Right ventricle myocardium inferior (tissue), 1 donor: Measurements from ENCODE around the gene SPRN. TPM values are rescaled to one million over a fixed set of nuclear protein-coding genes. Genes with fewer than 3 reads are reported as not detected.
"Not testable (repeated sequence)": the region's sequence is repeated elsewhere in the genome, so short reads cannot be mapped to it uniquely, and the experiment has no call there.

ENCODE experiments used
- ATAC-seq: fragments of 200-7000 bp; cut with Tn5 transposase; one replicate; pipeline ENCODE4 v1.9.1; 2020; ENCODE audit warnings: mild to moderate bottlenecking, moderate library complexity
- DNase-seq: peaks from one replicate; pipeline ENCODE4 v3.0.0; 2021; ENCODE audit errors: missing footprints
- intact Hi-C: fragments of 100-400 bp; cut with DNase I; formaldehyde crosslinking; loops from one replicate; pipeline ENCODE4 v1.11.0; 2022
- total RNA-seq: library from RNA; stranded (reverse); fragmentation: NEBNext Ultra II Directional; extraction: Animal tissue kit (Norgen Biotek cat#: 25700); gene quantifications from one replicate; pipeline ENCODE4 v1.2.1, GENCODE V29; 2021
- donor health status: DM: no; HTN: yes; CAD: no; lungs with severe emphysema.

SPRN gene
- total RNA-seq, 1 donor from 2014 or later, result not detected

DNA sequence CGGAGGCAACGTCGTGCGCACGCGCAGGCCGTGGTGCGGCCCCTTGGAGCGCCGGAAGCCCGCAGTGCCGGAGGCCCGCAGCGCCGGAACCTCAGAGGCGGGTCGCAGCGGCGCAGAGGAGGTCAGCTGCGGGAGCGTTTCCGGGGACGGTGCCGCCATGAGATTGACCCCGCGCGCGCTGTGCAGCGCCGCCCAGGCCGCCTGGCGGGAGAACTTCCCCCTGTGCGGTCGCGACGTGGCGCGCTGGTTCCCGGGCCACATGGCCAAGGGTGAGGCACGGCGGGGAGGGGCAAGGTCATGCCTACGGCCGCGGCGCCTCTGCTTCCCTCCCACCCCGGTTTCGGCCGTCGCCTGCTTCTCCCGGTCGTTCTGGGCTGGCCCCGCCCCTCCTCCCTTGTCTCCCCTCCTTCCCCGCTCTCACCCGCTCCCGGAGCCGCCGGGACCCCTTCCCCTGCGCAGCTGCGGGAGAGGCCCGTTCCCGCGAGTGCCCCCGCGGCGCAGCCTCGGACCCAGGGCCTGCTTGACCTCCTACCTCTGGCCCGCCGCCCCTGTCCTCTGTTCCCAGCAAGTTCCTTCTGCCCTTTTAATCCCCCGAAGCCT is 30.3 kb downstream of the SPRN start, which contains the start of gene MTG1:
Gene MTG1 (plus strand): TSS at position 94 of the 600 bp plus-strand sequence. CDS start 64 bp downstream, at position 158.
- DNase-seq (peak; percentile 96), ATAC-seq (peak; percentile 98)
- intact Hi-C loops, result no loop called here

DNA sequence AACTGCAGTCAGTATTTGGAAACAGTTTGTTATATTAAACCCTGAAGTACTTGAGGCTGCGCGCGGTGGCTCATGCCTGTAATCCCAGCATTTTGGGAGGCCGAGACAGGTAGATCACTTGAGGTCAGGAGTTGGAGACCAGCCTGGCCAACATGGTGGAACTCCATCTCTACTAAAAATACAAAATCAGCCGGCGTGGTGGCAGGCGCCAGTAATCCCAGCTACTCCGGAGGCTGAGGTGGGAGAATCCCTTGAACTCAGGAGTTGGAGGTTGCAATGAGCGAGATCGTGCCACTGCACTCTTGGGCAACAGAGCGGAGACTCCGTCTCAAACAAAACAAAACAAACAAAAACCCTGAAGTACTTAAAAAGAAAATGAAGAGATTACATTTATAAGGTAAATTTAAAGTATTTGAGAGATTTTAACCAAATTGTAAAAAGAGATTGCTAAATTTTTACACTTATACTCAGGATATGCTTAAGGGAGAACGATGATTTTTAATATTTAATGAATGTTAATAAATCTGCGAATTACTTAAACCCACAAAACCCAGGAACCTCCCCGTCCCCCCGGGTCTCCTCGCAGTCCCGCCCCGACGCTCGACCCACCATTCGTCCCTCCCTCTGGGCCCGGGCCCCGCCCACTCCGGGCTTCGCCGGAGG is 30.9 kb downstream of the SPRN start:
- intact Hi-C loops, result no loop called here
- DNase-seq (no peak), ATAC-seq (no peak)

DNA sequence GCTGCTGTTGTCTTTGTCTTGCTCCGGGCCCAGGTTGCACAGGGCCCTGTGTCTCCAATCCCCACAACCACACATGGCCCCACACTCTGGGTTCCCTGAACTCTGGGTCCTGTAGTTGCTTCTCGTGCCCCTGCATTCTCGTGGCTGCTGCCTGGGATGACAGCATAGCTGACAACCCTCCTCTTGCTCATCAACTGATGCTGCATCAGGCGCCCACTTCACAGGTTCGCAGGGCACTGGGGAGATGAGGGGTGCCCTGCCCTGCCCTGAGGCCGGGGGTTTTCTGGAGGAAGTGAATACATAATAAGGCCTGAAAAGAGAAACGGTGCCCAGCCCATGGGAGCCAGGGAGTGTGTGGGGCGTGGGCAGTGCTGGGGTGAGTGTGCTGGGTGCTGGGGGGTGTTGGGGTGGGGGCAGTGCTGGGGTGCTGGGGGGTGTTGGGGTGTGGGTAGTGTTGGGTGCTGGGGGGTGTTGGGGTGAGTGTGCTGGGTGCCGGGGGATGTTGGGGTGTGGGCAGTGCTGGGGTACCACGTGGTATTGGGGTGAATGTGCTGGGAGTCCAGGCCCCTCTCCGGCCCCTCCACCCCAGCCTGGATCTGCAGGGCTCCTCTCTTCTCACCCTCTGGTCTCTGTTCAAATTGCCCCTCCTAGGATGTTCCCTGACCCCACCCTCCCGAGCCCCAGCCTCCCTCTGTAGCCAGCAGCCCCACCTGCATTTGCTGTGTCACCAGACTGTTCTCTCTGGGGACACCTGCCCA is 32.5 kb downstream of the SPRN start:
- intact Hi-C loops, result no loop called here

DNA sequence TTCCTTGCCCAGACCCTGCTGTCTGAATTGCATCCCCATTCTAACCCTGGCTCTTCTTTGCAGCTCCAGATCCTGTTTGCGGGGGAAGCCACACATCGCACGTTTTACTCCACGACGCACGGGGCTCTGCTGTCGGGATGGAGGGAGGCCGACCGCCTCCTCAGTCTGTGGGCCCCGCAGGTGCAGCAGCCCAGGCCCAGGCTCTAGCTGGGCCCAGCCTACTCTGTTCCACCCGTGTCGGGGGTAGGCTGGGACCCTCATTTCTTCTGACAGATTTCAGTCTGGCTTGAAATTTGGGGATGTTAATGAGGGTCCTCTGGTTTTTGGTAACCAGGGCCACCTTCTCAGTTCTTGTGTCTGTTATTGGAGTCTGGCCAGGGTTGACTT is 33.2 kb downstream of the SPRN start:
- intact Hi-C loops, result no loop called here
- no peak for ATAC-seq
- DNase-seq, result no peak

More for the DNA sequence above, 32.5 kb downstream of the SPRN start:
- no peak for ATAC-seq
- no peak for DNase-seq

DNA sequence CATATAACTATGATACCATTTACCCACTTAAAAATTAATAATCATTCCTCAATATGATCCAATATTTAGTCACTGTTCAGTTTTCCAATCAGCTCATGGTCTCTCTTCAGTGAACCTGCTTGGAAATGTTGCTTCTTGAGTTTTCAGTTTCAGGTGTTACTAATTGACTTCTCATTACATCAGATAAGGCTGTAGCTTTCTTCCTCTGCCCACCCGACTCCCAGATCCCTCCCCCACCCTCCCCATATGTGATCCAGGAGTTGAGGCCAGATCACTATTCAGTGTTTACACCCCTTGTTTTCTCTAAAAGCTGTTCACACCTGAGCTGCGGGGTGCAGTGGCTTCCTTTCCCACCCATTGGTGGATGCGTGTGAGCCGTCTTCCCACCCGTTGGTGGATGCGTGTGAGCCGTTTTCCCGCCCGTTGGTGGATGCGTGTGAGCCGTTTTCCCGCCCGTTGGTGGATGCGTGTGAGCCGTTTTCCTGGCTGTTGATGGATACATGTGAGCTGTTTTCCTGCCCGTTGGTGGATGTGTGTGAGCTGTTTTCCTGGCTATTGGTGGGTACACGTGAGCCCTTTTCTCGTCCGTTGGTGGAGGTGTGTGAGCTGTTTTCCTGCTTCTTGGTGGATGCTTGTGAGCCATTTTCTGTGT is 33.7 kb downstream of the SPRN start:
- ATAC-seq (no peak), DNase-seq (no peak)
- intact Hi-C loops, result no loop called here

DNA sequence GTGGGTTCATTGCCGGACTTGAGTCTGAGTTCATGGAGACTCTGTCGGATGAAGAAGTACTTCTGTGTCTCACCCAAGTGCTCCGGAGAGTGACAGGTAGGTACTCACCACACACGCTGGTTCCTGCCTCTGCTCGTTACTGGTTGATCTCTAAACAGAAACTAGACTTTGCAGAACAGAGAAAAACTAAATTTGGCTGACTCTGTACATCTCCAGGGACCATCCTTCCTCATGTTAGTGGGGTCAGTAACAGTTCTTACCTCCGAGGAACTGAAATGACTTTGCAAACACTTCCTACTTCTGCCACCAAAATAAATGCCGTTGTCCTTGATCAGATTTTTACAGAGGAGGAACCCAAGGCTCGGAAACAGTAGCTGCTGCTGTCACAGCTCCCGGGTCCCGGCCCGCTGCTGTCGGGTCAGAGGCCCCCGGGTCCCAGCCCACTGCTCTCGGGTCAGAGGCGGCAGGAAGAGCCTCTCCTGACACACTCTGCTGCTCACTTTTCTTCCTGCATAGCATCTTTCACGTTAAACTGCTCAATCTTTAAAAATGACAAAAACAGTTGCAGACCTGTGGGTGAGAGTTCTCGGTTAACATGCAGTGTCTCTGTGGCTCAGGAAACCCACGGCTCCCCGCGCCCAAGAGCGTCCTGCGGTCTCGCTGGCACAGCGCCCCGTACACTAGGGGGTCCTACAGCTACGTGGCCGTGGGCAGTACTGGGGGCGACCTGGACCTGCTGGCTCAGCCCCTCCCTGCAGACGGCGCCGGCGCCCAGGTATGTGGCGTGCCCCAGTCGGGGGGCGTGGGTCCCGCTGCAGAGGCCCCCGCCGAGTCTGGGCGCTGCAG is 35.2 kb downstream of the SPRN start:
- DNase-seq (no peak), ATAC-seq (no peak)
- intact Hi-C loops, result no loop called here

DNA sequence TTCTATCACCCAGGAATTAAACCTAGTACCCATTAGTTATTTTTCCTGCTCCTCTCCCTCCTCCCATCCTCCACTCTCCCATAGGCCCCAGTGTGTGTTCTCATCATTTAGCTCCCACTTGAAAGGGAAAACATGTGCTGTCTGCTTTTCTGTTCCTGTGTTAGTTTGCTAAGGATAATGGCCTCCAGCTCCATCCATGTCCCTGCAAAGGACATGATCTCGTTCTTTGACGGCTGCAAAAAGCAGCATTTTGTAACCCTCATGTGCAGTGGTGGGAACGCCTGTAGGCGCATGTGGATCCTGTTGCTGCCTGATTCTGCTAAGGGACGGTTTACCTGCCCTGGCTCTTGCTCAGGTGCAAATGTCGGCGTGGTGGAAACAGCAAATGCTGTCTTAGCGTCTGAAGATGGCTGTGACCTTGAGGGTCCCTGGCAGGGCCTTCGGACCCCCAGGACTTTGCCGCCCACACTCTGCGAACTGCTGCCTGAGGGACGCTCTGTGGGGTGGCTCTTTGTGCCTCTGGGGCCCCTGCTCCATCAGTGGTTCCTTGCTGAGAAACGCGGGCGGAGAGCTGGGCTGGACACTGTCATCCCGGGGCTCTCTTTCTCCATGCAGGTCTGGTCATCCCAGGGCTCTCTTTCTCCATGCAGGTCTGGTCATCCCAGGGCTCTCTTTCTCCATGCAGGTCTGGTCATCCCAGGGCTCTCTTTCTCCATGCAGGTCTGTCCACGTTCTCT is 36.0 kb downstream of the SPRN start:
- no peak for DNase-seq
- intact Hi-C loops, result no loop called here

DNA sequence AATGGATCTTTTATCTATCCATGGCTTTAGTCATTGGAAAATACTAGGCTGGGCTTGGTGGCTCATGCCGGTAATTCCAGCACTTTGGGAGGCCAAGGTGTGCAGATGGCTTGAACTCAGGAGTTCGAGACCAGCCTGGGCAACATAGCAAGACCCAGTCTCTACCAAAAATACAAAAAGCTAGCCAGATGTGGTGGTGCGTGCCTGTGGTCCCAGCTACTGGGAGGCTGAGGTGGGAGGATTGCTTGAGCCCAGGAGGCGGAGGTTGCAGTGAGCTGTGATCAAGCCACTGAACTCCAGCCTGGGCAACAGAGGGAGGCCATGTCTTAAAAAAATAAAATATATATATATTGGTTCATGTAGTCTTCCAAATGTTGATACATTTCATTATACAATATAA is 37.5 kb downstream of the SPRN start:
- ATAC-seq, intact Hi-C loops, DNase-seq: not testable (repeated sequence)

More for the DNA sequence above, 36.0 kb downstream of the SPRN start:
- no peak for ATAC-seq

DNA sequence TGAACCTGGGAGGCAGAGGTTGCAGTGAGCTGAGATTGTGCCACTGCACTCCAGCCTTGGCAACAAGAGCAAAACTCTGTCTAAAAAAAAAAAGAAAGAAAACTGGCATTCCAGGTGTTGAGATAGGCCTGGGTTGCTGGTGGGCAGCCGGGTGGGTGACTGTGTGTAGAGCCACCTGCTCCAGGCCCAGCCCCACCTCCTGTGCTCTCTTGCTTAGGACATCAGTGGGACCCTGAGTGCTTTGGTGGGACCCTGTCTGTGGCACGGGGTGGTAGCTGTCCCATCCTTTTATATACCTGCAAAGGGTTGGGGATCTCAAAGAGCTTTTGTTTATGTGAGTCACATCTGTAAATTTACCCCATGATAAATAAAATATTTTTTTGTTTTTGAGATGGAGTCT is 39.2 kb downstream of the SPRN start:
- no peak for ATAC-seq
- intact Hi-C loops, result no loop called here
- no peak for DNase-seq

DNA sequence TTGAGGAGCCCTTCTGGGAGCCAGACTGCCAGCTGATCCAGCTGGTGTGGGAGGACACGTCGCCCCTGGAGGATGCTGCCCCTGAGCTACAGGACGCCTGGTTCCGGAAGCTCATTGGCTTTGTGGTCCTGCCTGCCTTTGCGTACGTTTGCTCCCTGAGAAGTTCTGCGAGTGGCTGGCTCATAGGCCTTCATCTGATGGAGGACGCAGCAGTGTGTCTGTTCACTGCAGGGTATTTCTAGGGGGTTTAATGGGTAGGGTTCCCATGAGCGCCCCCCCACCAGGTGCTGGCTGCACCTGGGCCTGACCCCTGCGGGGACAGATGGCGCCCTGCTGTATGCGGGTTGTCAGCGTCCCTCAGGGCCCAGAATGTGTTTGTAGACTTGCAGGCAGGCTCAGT is 40.4 kb downstream of the SPRN start:
- DNase-seq (no peak), ATAC-seq (no peak)
- intact Hi-C loops, result no loop called here

DNA sequence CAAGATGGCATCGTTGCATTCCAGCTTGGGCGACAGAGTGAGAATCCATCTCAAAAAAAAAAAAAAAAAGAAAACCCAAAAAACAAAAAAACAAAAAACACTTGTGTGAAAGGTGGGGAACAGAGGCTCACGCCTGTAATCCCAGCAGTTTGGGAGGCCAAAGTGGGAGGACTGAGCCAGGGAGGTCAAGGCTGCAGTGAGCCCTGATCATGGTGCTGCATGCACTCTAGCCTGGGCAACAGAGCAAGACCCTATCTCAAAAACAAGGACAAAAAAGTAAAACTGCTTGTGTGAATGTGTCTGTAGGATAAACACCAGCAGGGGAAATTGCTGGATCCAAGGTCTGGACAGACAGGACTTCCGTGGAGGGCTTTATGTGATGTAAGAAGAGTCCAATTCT is 40.9 kb downstream of the SPRN start:
- intact Hi-C loops, result no loop called here
- DNase-seq (no peak), ATAC-seq (no peak)

DNA sequence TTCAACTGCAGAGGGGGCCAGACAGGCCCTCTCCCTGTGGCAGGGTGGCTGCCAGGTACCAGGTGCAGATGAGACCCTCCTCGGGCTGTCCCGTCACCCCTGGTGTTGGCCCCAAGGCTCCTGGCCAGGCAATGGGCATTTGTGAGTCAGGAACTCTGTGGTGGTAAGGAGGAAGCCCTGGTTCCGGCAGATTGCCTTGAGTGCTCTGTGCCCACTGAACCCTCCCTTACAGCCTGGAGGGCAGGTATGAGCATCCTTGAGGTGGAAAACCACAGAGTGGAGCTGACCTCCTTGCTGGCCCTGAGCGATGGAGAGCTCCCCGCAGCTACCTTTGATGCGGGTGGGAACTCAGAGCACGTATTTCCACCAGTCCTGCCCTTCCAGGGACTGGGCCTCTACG is 43.4 kb downstream of the SPRN start:
- no peak for ATAC-seq
- DNase-seq, result no peak
- intact Hi-C loops, result no loop called here

DNA sequence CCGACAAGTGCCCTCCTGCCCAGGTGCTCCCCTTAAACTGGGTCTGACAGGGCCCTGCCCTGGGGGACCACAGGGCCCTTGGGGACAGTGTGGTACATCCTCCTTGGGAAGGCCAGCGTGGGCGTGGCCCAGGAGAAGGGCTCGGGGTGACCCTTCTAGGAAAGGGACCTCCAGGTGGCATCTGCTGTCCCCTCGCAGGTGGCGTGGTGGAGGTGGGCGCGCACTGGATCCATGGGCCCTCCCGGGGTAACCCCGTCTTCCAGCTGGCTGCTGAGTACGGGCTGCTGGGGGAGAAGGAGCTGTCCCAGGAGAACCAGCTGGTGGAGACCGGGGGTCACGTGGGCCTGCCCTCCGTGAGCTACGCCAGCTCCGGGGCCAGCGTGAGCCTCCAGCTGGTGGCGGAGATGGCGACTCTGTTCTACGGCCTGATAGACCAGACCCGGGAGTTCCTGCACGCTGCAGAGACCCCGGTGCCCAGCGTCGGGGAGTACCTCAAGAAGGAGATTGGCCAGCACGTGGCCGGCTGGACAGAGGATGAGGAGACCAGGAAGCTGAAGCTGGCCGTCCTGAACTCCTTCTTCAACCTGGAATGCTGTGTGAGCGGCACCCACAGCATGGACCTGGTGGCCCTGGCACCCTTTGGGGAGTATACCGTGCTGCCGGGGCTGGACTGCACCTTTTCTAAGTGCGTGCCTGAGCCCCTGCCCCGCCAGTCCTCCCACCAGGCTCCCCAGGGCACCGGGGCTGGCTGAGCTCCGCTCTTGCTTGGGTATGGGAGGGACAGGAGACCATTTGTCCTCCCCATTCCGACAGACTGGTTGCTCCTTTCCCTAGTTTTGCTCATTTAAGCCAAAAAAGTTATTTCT is 44.4 kb downstream of the SPRN start:
- peak; percentile 63 for DNase-seq
- ATAC-seq, result peak; percentile 15
- intact Hi-C loops, result no loop called here

DNA sequence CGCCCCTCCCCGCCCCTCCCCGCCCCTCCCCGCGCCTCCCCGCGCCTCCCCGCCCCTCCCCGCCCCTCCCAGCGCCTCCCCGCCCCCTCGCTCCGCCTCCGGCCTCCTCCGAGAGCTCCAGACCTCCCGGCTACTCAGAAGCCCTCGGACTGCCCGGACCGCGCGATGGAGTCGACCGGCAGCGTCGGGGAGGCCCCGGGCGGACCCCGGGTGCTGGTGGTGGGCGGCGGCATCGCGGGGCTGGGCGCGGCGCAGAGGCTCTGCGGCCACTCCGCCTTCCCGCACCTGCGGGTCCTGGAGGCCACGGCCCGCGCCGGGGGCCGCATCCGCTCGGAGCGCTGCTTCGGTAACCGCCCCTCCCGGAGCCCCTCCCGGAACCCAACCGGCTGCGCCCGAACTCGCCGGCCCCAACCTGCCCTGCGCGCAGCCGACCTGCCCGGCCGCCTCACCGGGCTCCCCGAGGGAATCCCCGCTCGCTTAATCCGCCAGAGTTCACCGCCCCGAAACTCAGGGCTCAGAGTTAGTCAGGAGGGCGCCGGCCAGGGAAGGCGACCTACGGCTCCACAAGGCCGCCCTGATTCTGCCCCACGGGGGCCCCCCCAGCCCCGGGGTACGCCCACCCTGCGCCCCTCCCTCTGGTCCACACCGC is 45.1 kb downstream of the SPRN start, which contains the start of gene PAOX:
Gene PAOX (plus strand): TSS at position 111 of the 649 bp plus-strand sequence. CDS start 55 bp downstream, at position 166.
- intact Hi-C loops, result no loop called here
- DNase-seq (peak; percentile 77), ATAC-seq (peak; percentile 70)

DNA sequence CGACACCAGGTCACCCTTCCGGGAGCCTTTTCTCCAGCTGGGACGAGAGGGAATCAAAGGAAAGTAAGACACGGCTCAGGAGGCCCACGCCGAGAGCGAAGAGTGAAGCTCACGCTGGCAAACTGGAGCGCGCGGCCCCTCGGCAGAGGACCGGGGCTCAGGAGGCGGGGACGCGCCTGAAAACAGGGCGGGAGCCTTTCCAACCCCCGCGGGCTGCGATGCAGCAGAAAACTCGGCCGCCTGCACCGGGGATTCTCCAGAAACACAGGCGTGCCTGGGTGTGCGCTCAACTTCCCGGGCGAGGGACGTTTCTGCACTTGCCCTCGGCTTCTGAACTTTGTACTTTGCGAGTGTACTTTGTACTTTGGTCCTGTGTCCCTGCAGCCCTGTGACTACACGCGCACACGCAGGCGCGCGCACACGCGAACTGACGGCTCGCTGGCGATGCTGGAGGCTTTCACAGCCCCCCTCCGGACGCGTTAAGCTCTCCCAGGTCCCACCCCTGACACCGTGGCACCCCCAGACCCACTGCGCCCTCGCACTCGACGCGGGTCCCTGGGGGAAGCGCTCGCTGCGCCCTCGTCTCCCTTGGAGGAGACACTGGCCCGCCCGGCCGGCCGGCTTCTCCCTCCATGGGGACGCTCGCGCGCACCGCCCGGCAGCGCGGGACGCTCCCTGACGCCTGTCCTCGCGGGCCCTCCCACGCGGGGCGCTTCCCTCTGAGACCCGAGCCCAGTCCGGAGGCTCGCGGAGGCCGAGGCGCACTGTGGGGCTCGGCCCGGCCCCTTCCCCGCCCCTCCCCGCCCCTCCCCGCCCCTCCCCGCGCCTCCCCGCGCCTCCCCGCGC is 46.0 kb downstream of the SPRN start:
- ATAC-seq, result peak; percentile 87
- DNase-seq, result peak; percentile 90
- intact Hi-C loops, result no loop called here

DNA sequence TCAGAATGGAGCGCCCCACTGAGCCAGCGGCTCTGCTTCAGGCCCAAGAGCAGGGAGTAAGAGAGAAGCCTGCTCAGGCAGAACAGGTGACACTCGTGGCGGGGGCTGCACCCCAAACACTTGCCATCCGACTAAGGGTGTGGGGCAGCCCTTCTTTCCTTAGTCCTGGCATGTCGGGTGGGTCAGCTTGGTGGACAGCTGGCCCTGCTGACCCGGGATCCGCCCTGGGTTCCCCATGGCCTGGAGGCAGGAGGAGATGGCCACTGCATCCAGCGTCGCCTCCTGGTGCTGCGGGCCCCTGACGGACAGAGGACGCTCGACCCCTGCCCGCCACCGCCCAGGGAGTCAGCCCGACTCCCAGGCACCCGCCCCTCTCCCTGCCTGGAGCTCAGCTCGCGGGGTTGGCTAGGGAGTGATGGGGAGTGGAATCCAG is 46.6 kb downstream of the SPRN start:
- intact Hi-C loops, result no loop called here
- DNase-seq, result peak; percentile 63
- ATAC-seq, result no peak
